GM19240 (cell line): Measurements from ENCODE around the gene ANKRD36C.
A peak's percentile ranks its signal among the peaks of the same experiment; 100 is the strongest.
"Not testable (repeated sequence)": the region's sequence is repeated elsewhere in the genome, so short reads cannot be mapped to it uniquely, and the experiment has no call there.

Experiments
- DNase-seq: peaks from one replicate; pipeline ENCODE4 v3.0.0; 2011; ENCODE audit warnings: low spot score; ENCODE audit not compliant: insufficient read length

The ANKRD36C gene

GRCh38 chr2:95991351-95992094 lies at the start of gene ANKRD36C:
Gene ANKRD36C (minus strand): TSS chr2:95991824. CDS start chr2:95991708, 116 bp downstream.
- DNase-seq: not testable (repeated sequence)

- not testable (repeated sequence) for DNase-seq
Measured at GRCh38 chr2:96035554-96035953, 43.9 kb upstream of the ANKRD36C start.

- DNase-seq: not testable (repeated sequence)
Measured at GRCh38 chr2:96034792-96035191, 43.2 kb upstream of the ANKRD36C start, which contains the start of gene GPAT2. Gene GPAT2 (minus strand): TSS chr2:96034916. CDS start chr2:96032359, 2,557 bp downstream.

GRCh38 chr2:96033997-96034396 lies 42.4 kb upstream of the ANKRD36C start:
- DNase-seq: not testable (repeated sequence)

- DNase-seq: not testable (repeated sequence)
Measured at GRCh38 chr2:96027725-96028325, 36.2 kb upstream of the ANKRD36C start.

GRCh38 chr2:96025755-96026154 lies 34.1 kb upstream of the ANKRD36C start:
- DNase-seq: not testable (repeated sequence)

- no peak for DNase-seq
Measured at GRCh38 chr2:96025194-96025492, 33.5 kb upstream of the ANKRD36C start.

GRCh38 chr2:96024336-96025193 lies 32.9 kb upstream of the ANKRD36C start:
- no peak for DNase-seq

- not testable (repeated sequence) for DNase-seq
Measured at GRCh38 chr2:96023701-96024100, 32.1 kb upstream of the ANKRD36C start.

GRCh38 chr2:96022701-96023447 lies 31.2 kb upstream of the ANKRD36C start:
- peak; percentile 52 for DNase-seq

- not testable (repeated sequence) for DNase-seq
Measured at GRCh38 chr2:96022126-96022525, 30.5 kb upstream of the ANKRD36C start.

GRCh38 chr2:96021142-96021541 lies 29.5 kb upstream of the ANKRD36C start:
- not testable (repeated sequence) for DNase-seq

GRCh38 chr2:96019909-96020590 lies 28.4 kb upstream of the ANKRD36C start:
- DNase-seq: not testable (repeated sequence)

GRCh38 chr2:96016321-96016720 lies 24.7 kb upstream of the ANKRD36C start:
- DNase-seq: not testable (repeated sequence)

GRCh38 chr2:96012792-96013264 lies 21.2 kb upstream of the ANKRD36C start:
- not testable (repeated sequence) for DNase-seq

- DNase-seq: not testable (repeated sequence)
Measured at GRCh38 chr2:96012086-96012791, 20.6 kb upstream of the ANKRD36C start.

GRCh38 chr2:96011129-96011455 lies 19.5 kb upstream of the ANKRD36C start:
- DNase-seq: not testable (repeated sequence)

GRCh38 chr2:96010320-96011128 lies 18.9 kb upstream of the ANKRD36C start:
- peak; percentile 25 for DNase-seq

- not testable (repeated sequence) for DNase-seq
Measured at GRCh38 chr2:96009833-96010232, 18.2 kb upstream of the ANKRD36C start.
